NT2/D1 (cell line): Measurements from ENCODE around the gene HSPA1B.
A peak's percentile ranks its signal among the peaks of the same experiment; 100 is the strongest.
"Not testable (repeated sequence)": the region's sequence is repeated elsewhere in the genome, so short reads cannot be mapped to it uniquely, and the experiment has no call there.

Source experiments
- DNase-seq: peaks from one replicate; pipeline ENCODE4 v3.0.0-alpha.2; 2011; ENCODE audit warnings: low read depth, low spot score
- H3K27me3 ChIP-seq: 2 replicates; pipeline ENCODE4 v1.6.0; 2011; ENCODE audit warnings: mild to moderate bottlenecking; ENCODE audit not compliant: insufficient read length, insufficient read depth
- H3K36me3 ChIP-seq: 2 replicates; pipeline ENCODE4 v1.6.1; 2011; ENCODE audit warnings: mild to moderate bottlenecking, low read length, mixed read lengths; ENCODE audit not compliant: insufficient read depth, insufficient read length
- H3K4me1 ChIP-seq: 2 replicates; pipeline ENCODE4 v1.5.1; 2011; ENCODE audit not compliant: insufficient read depth, insufficient read length
- H3K4me3 ChIP-seq: 2 replicates; pipeline ENCODE4 v1.5.1; 2011; ENCODE audit warnings: low read depth; ENCODE audit not compliant: insufficient read length
- H3K9ac ChIP-seq: 2 replicates; pipeline ENCODE4 v1.6.0; 2011; ENCODE audit warnings: low read depth; ENCODE audit not compliant: insufficient read length
- H3K9me3 ChIP-seq: 2 replicates; pipeline ENCODE4 v1.5.1; 2011; ENCODE audit warnings: mild to moderate bottlenecking, low read length; ENCODE audit not compliant: insufficient read depth
- SUZ12 ChIP-seq: IDR thresholded peaks from 2 replicates; pipeline ENCODE4 v1.6.1; 2011; ENCODE audit not compliant: insufficient read length, insufficient read depth; ENCODE audit errors: extremely low read depth
- YY1 ChIP-seq: IDR thresholded peaks from 2 replicates; pipeline ENCODE4 v1.6.1; 2011; ENCODE audit not compliant: insufficient read length, insufficient read depth
- ZNF274 ChIP-seq: IDR thresholded peaks from 2 replicates; pipeline ENCODE4 v1.6.1; 2011; ENCODE audit warnings: mild to moderate bottlenecking, low read depth, low read length

The HSPA1B gene

GRCh38 chr6:31837369-31838113 lies 10.0 kb downstream of the HSPA1B start:
- TF ChIP-seq SUZ12 (no peak), YY1 (no peak), ZNF274 (no peak)
- DNase-seq, result no peak
- Histone ChIP-seq H3K4me1 (no peaks in the 10 kb centered on the region), H3K9ac (peak overlapping the region; percentile 100), H3K27me3 (no peaks in the 10 kb centered on the region), H3K4me3 (peak overlapping the region; percentile 95), H3K36me3 (peaks cover 62% of the 10 kb centered on the region), H3K9me3 (no peaks in the 10 kb centered on the region)

- H3K36me3 ChIP-seq, result peaks cover 65% of the 10 kb centered on the region
- not testable (repeated sequence) for H3K27me3 ChIP-seq, DNase-seq, H3K9ac ChIP-seq, H3K9me3 ChIP-seq, H3K4me1 ChIP-seq
- peak overlapping the region; percentile 95 for H3K4me3 ChIP-seq
These were observed 10.6 kb downstream of the HSPA1B start for GRCh38 chr6:31838114-31838553.

GRCh38 chr6:31838968-31839367 lies 11.4 kb downstream of the HSPA1B start:
- Histone ChIP-seq H3K4me3 (no peak overlapping the region), H3K36me3 (peaks cover 65% of the 10 kb centered on the region), H3K27me3 (no peaks in the 10 kb centered on the region), H3K9ac (no peak overlapping the region), H3K4me1 (no peaks in the 10 kb centered on the region), H3K9me3 (no peaks in the 10 kb centered on the region)
- DNase-seq, result no peak
- TF ChIP-seq YY1 (no peak), ZNF274 (no peak), SUZ12 (no peak)

GRCh38 chr6:31839779-31840126 lies 12.2 kb downstream of the HSPA1B start:
- peaks cover 72% of the 10 kb centered on the region for H3K36me3 ChIP-seq
- H3K4me1 ChIP-seq, DNase-seq, H3K4me3 ChIP-seq, H3K9ac ChIP-seq, H3K9me3 ChIP-seq, H3K27me3 ChIP-seq: not testable (repeated sequence)

- no peak overlapping the region for H3K9ac ChIP-seq
- no peak for DNase-seq
- no peaks in the 10 kb centered on the region for H3K4me1 ChIP-seq
- no peaks in the 10 kb centered on the region for H3K9me3 ChIP-seq
- H3K27me3 ChIP-seq, result no peaks in the 10 kb centered on the region
- H3K4me3 ChIP-seq, result no peak overlapping the region
- H3K36me3 ChIP-seq, result peaks cover 58% of the 10 kb centered on the region
- no peak for TF ChIP-seq SUZ12
These were observed 14.5 kb downstream of the HSPA1B start for GRCh38 chr6:31842053-31842452.

- no peak for DNase-seq
- Histone ChIP-seq H3K4me3 (no peak overlapping the region), H3K9ac (no peak overlapping the region), H3K4me1 (no peaks in the 10 kb centered on the region), H3K27me3 (no peaks in the 10 kb centered on the region), H3K36me3 (peaks cover 34% of the 10 kb centered on the region), H3K9me3 (no peaks in the 10 kb centered on the region)
- TF ChIP-seq YY1 (no peak), ZNF274 (no peak), SUZ12 (no peak)
These were observed 17.0 kb downstream of the HSPA1B start for GRCh38 chr6:31844507-31844906.

- H3K4me3 ChIP-seq, result no peak overlapping the region
- peaks cover 18% of the 10 kb centered on the region for H3K36me3 ChIP-seq
- H3K9me3 ChIP-seq, result peaks cover 6% of the 10 kb centered on the region; the same call in 1 of the 2 replicates
- DNase-seq, result no peak
- H3K4me1 ChIP-seq, result no peaks in the 10 kb centered on the region
- no peaks in the 10 kb centered on the region for H3K27me3 ChIP-seq
- H3K9ac ChIP-seq, result no peak overlapping the region
- TF ChIP-seq SUZ12 (no peak), ZNF274 (no peak), YY1 (no peak)
These were observed 19.9 kb downstream of the HSPA1B start for GRCh38 chr6:31847276-31847978.
